RWPE1 (cell line): ENCODE data around the gene TPRG1L.

Source experiments
- CTCF ChIA-PET: fragments of 350-600 bp; sonication (Branson Sonifier 250); formaldehyde crosslinking; extraction: SDS; loops from one replicate; lab custom pipeline; 2021; lab: Yijun Ruan, JAX
- POLR2A ChIA-PET: fragments of 400-600 bp; formaldehyde crosslinking; extraction: SDS; loops from one replicate; lab custom pipeline; 2020; ENCODE audit warnings: antibody characterized with exemption; ENCODE audit not compliant: low non-redundant PET; lab: Yijun Ruan, JAX
- DNase-seq: peaks from one replicate; pipeline ENCODE4 v3.0.0; 2012; ENCODE audit warnings: low spot score
- H3K27ac ChIP-seq: fragments of 450-650 bp; 2 replicates; pipeline ENCODE4 v1.5.1; 2017
- TF ChIP-seq, protein P1 (sequence below): fragments of 450-650 bp; conservative IDR thresholded peaks from 2 replicates; pipeline ENCODE4 v1.5.1; 2017; ENCODE audit warnings: low read depth, mild to moderate bottlenecking

The TPRG1L gene

GRCh38 chr1:3602375-3602774, 22.4 kb upstream of the TPRG1L start:
- DNase-seq = no peak
- TF ChIP-seq, protein P1, sequence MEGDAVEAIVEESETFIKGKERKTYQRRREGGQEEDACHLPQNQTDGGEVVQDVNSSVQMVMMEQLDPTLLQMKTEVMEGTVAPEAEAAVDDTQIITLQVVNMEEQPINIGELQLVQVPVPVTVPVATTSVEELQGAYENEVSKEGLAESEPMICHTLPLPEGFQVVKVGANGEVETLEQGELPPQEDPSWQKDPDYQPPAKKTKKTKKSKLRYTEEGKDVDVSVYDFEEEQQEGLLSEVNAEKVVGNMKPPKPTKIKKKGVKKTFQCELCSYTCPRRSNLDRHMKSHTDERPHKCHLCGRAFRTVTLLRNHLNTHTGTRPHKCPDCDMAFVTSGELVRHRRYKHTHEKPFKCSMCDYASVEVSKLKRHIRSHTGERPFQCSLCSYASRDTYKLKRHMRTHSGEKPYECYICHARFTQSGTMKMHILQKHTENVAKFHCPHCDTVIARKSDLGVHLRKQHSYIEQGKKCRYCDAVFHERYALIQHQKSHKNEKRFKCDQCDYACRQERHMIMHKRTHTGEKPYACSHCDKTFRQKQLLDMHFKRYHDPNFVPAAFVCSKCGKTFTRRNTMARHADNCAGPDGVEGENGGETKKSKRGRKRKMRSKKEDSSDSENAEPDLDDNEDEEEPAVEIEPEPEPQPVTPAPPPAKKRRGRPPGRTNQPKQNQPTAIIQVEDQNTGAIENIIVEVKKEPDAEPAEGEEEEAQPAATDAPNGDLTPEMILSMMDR = no peak
- ChIA-PET CTCF (no interaction called here), POLR2A (no interaction called here)
- no peak overlapping the region for H3K27ac ChIP-seq

- no peak for DNase-seq
- no peak overlapping the region for H3K27ac ChIP-seq
- TF ChIP-seq, protein P1 = no peak
- ChIA-PET POLR2A (no interaction called here), CTCF (no interaction called here)
Measured at GRCh38 chr1:3603156-3603555, 21.7 kb upstream of the TPRG1L start.

DNA sequence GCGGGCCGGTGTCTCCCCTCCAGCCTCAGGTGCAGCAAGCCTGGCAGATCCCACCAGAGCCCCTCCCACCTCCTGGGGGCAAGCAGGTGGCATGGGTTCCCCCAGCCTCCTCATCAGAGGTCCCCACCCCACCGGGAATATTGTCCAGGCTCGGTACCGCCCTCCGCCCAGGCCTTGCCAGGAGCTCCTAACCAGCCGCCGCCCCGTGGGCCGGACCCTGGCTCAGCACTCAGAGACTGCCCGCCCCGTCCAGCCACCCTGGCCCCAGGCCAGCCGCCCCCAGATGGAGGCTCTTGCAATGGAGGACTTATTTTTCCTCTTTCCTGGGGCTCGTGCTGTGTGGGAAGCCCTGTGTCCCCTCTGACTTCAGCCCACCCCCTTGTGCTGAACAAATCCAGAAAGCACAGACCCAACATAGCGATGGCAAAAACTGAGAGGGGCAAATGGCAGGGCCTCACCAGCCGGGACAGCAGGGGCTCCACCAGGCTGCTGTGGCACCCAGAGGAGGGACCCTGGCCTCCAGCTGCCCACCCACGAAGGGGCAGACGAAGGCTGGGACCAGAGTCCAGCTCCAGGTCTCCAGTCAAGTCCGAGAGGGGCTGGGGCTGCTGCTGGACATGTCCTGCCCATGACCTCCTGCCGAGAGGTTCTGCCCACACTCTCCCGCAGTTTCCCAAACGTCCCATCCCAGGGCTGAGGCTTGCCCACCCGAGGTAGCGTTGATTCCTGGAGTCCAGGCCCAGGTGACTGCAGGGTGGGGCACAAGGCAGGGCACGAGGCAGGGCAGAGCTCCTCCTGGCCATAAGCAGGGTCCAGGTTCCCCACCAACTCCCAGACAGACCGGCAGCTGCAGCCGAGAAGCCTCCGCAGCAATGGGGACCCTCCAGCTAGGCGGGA, 21.0 kb upstream of the TPRG1L start:
- CTCF ChIA-PET = no interaction called here
- no peak for DNase-seq
- POLR2A ChIA-PET = no interaction called here
- H3K27ac ChIP-seq = no peak overlapping the region
- TF ChIP-seq, protein P1 = no peak

DNA sequence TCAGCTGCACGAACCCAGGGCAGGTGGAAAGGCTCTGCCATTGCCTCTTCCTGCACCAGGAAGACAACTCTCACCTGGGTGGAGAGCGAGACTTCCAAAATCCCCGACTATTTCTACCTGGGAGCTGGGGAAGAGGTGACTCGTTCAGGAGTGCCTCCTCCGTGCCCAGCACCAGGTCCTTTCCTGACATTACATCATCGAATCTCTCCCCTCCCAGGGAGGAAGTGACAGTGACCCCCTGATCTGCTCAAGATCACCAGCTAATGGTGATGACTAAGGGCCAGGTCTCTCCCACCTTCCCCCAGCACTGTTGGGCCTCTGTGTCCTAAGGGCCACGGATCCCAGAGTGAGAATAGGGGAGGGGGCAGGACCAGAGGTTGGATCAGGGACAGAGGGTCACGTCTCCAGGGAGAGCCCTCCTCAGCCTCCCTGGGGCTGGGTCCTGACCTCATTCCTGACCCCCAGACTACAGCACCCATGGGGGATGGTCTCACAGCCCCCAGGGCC, 20.3 kb upstream of the TPRG1L start:
- ChIA-PET POLR2A (no interaction called here), CTCF (interaction anchor here (0.7 kb wide), 1 partner anchor 526 kb away, joined by 3 read pairs; no protein-coding TSS in a partner anchor)
- DNase-seq = no peak
- H3K27ac ChIP-seq = no peak overlapping the region
- TF ChIP-seq, protein P1 = no peak

- ChIA-PET POLR2A (no interaction called here), CTCF (interaction anchor here (0.7 kb wide), 1 partner anchor 527 kb away, joined by 3 read pairs; no protein-coding TSS in a partner anchor)
- TF ChIP-seq, protein P1 = no peak
- no peak overlapping the region for H3K27ac ChIP-seq
- DNase-seq = no peak
Measured at GRCh38 chr1:3604997-3605823, 19.6 kb upstream of the TPRG1L start.
